Gastroesophageal sphincter (tissue), 4 donors: ENCODE data around the gene PTPRJ. TPM values are rescaled to one million over a fixed set of nuclear protein-coding genes. Genes with fewer than 3 reads are reported as not detected.

Experiments used
- ATAC-seq: fragments of 150-250 bp; one replicate; pipeline ENCODE4 v1.9.1; 2016; ENCODE audit warnings: mild to moderate bottlenecking, moderate library complexity
- H3K27ac ChIP-seq, 4 donors: fragments of 200-600 bp; sonication (generic) in 3 of 4; 1 replicate in 3 of 4; 2 replicates in 1 of 4; pipeline ENCODE4 v1.5.1; 2016 to 2019
- H3K27me3 ChIP-seq: fragments of 200-600 bp; sonication (generic); one replicate; pipeline ENCODE4 v1.5.1; 2019
- H3K36me3 ChIP-seq, 2 donors: fragments of 200-600 bp; sonication (generic); one replicate each; pipeline ENCODE4 v1.5.1; 2019; ENCODE audit warnings: control low read depth in 1 of 2
- H3K4me1 ChIP-seq, 3 donors: fragments of 200-600 bp; sonication (generic); 1 replicate in 2 of 3; 2 replicates in 1 of 3; pipeline ENCODE4 v1.5.1; 2016 to 2019; ENCODE audit warnings: control low read depth in 2 of 3
- H3K4me3 ChIP-seq, 2 donors: fragments of 200-600 bp; sonication (generic); one replicate each; pipeline ENCODE4 v1.5.1; 2019; ENCODE audit warnings: mild to moderate bottlenecking in 1 of 2, moderate library complexity in 1 of 2
- H3K9me3 ChIP-seq, 3 donors: fragments of 200-600 bp; sonication (generic); one replicate each; pipeline ENCODE4 v1.5.1; 2017 to 2019; ENCODE audit warnings: control low read depth in 2 of 3
- CTCF ChIP-seq, 4 experiments: fragments of 200-600 bp in 2 of 4; fragments of 450-650 bp in 2 of 4; sonication (generic) in 1 of 4; IDR thresholded peaks; one replicate each; pipeline ENCODE4 v1.5.1; 2017 to 2019; ENCODE audit warnings: antibody characterized with exemption in 4 of 4, mild to moderate bottlenecking in 2 of 4, moderate library complexity in 2 of 4
- EP300 ChIP-seq: sonication (generic); formaldehyde crosslinking; IDR thresholded peaks from one replicate; pipeline ENCODE4 v1.6.1; 2017; ENCODE audit warnings: antibody characterized with exemption, mild to moderate bottlenecking
- POLR2A ChIP-seq, 2 donors: fragments of 450-650 bp; IDR thresholded peaks; one replicate each; pipeline ENCODE4 v1.6.1; 2017; ENCODE audit warnings: antibody characterized with exemption in 2 of 2, mild to moderate bottlenecking in 2 of 2, moderate library complexity in 1 of 2
- POLR2AphosphoS5 ChIP-seq: sonication (generic); formaldehyde crosslinking; IDR thresholded peaks from one replicate; pipeline ENCODE4 v1.6.1; 2017; ENCODE audit warnings: antibody characterized with exemption
- WGBS, 2 donors: methylation state at CpG; one replicate each; pipeline ENCODE4 v1.1.5; 2018; ENCODE audit warnings: low coverage in 1 of 2; 5-methylcytosine and 5-hydroxymethylcytosine counted together
- total RNA-seq, 4 donors: library from RNA; depleted of rRNA; stranded (reverse); fragments of >200 nt; gene quantifications; one replicate each; pipeline ENCODE4 v1.1.0, GENCODE V29; 2016

The PTPRJ gene
- total RNA-seq, 4 donors from 2014 or later = 5.4 to 13.5 (median 10.5) TPM

GRCh38 chr11:48017831-48018527, 37.6 kb downstream of the PTPRJ start:
- no peak for TF ChIP-seq POLR2AphosphoS5
- no peak for TF ChIP-seq POLR2A (IDR thresholded peaks at IDR 0.05)
- TF ChIP-seq CTCF (IDR thresholded peaks at IDR 0.05) = no peak
- no peak for TF ChIP-seq EP300
- Histone ChIP-seq H3K27me3 (no peaks in the 10 kb centered on the region), H3K4me1 (peaks cover 0 to 21% (median 0%) of the 10 kb centered on the region in 3 donors), H3K36me3 (no peaks in the 10 kb centered on the region), H3K27ac (no peak overlapping the region), H3K4me3 (no peak overlapping the region), H3K9me3 (no peaks in the 10 kb centered on the region)
- ATAC-seq = no peak
- 31 to 60% methylated on average over 1 to 3 of the region's 3 CpGs for WGBS, 2 donors

GRCh38 chr11:48018528-48019216, 38.3 kb downstream of the PTPRJ start:
- Histone ChIP-seq H3K4me1 (peaks cover 0 to 21% (median 0%) of the 10 kb centered on the region in 3 donors), H3K9me3 (no peaks in the 10 kb centered on the region), H3K36me3 (no peaks in the 10 kb centered on the region), H3K27ac (no peak overlapping the region), H3K4me3 (no peak overlapping the region), H3K27me3 (no peaks in the 10 kb centered on the region)
- 52 to 75% methylated on average over 5 to 9 of the region's 15 CpGs for WGBS, 2 donors
- TF ChIP-seq POLR2A (IDR thresholded peaks at IDR 0.05) = no peak
- no peak for TF ChIP-seq EP300
- TF ChIP-seq POLR2AphosphoS5 = no peak
- no peak for TF ChIP-seq CTCF (IDR thresholded peaks at IDR 0.05)
- no peak for ATAC-seq

- H3K9me3 ChIP-seq = no peaks in the 10 kb centered on the region
- no peaks in the 10 kb centered on the region for H3K36me3 ChIP-seq
- TF ChIP-seq POLR2AphosphoS5 (no peak), POLR2A (IDR thresholded peaks at IDR 0.05) (no peak), EP300 (no peak), CTCF (IDR thresholded peaks at IDR 0.05) (no peak)
- peaks cover 0 to 21% (median 0%) of the 10 kb centered on the region in 3 donors for H3K4me1 ChIP-seq
- 79% methylated on average over 5 of the region's 6 CpGs; no CpG with 5 or more reads in 1 of the 2 donors for WGBS, 2 donors
- no peak overlapping the region for H3K4me3 ChIP-seq
- no peaks in the 10 kb centered on the region for H3K27me3 ChIP-seq
- ATAC-seq = no peak
- H3K27ac ChIP-seq = no peak overlapping the region
These were observed 38.8 kb downstream of the PTPRJ start for GRCh38 chr11:48019217-48019584.

- WGBS, 2 donors = 85 to 92% methylated on average over 8 of the region's 8 CpGs
- H3K4me3 ChIP-seq = no peak overlapping the region
- no peak overlapping the region for H3K27ac ChIP-seq
- H3K9me3 ChIP-seq = no peaks in the 10 kb centered on the region
- H3K36me3 ChIP-seq = no peaks in the 10 kb centered on the region
- no peak for ATAC-seq
- TF ChIP-seq EP300 = no peak
- no peak for TF ChIP-seq POLR2A (IDR thresholded peaks at IDR 0.05)
- TF ChIP-seq CTCF (IDR thresholded peaks at IDR 0.05) = no peak
- TF ChIP-seq POLR2AphosphoS5 = no peak
- H3K4me1 ChIP-seq = peaks cover 0 to 21% (median 0%) of the 10 kb centered on the region in 3 donors
- no peaks in the 10 kb centered on the region for H3K27me3 ChIP-seq
These were observed 39.2 kb downstream of the PTPRJ start for GRCh38 chr11:48019595-48019994.
